IMR-90 (cell line): ENCODE measurements around the gene DICER1. TPM values are rescaled to one million over a fixed set of nuclear protein-coding genes. Genes with fewer than 3 reads are reported as not detected.

Source experiments
- ATAC-seq: fragments of 200-7000 bp; cut with Tn5 transposase; 2 replicates; pipeline ENCODE4 v1.9.1; 2020; ENCODE audit warnings: low read depth, mild to moderate bottlenecking, moderate library complexity
- BruUV-seq: library from RNA; stranded (reverse); fragments of 400-500 nt; replicated peaks from 2 replicates; lab custom pipeline; 2021; lab: Mats Ljungman, UMichigan
- CTCF ChIA-PET: fragments of 300-600 bp; formaldehyde crosslinking; extraction: SDS; loops from one replicate; lab custom pipeline; 2021; ENCODE audit warnings: antibody characterized with exemption; lab: Yijun Ruan, JAX
- POLR2A ChIA-PET: fragments of 300-600 bp; sonication (Branson Sonifier 250); formaldehyde crosslinking; loops from one replicate; lab custom pipeline; 2022; ENCODE audit warnings: antibody characterized with exemption; ENCODE audit not compliant: unreplicated experiment; lab: Charles Lee
- DNase-seq: peaks from one replicate; pipeline ENCODE4 v3.0.0; 2013
- H2AFZ ChIP-seq: replicated peaks from 2 replicates; pipeline ENCODE3; 2013; ENCODE audit warnings: low read length, mild to moderate bottlenecking; ENCODE audit not compliant: poor library complexity
- H2AK5ac ChIP-seq: 2 replicates; pipeline ENCODE4 v1.6.1; 2013; ENCODE audit warnings: low read depth, low read length, inconsistent platforms
- H2AK9ac ChIP-seq: replicated peaks from 2 replicates; pipeline ENCODE3; 2013; ENCODE audit warnings: mild to moderate bottlenecking, low read depth, low read length, moderate library complexity; ENCODE audit not compliant: poor library complexity
- H2BK120ac ChIP-seq: 2 replicates; pipeline ENCODE4 v1.6.1; 2013; ENCODE audit warnings: low read depth, low read length, inconsistent platforms
- H2BK15ac ChIP-seq: 3 replicates; pipeline ENCODE4 v1.6.1; 2013; ENCODE audit warnings: low read depth, low read length, inconsistent platforms
- H2BK20ac ChIP-seq: 2 replicates; pipeline ENCODE4 v1.6.1; 2013; ENCODE audit warnings: low read depth, mild to moderate bottlenecking, inconsistent platforms, low read length, moderate library complexity
- H2BK5ac ChIP-seq: 2 replicates; pipeline ENCODE4 v1.6.1; 2013; ENCODE audit warnings: mild to moderate bottlenecking, low read depth, low read length, inconsistent platforms; ENCODE audit not compliant: poor library complexity, severe bottlenecking
- H3K14ac ChIP-seq: replicated peaks from 2 replicates; pipeline ENCODE4 v1.6.1; 2013; ENCODE audit warnings: low read depth, low read length, inconsistent platforms
- H3K18ac ChIP-seq: 2 replicates; pipeline ENCODE4 v1.6.1; 2013; ENCODE audit warnings: low read depth, low read length, control low read depth
- H3K23ac ChIP-seq: 2 replicates; pipeline ENCODE4 v1.6.1; 2013; ENCODE audit warnings: low read depth, low read length, inconsistent platforms
- H3K27ac ChIP-seq: 2 replicates; pipeline ENCODE4 v1.5.1; 2013; ENCODE audit warnings: mild to moderate bottlenecking, control low read depth, low read length; ENCODE audit not compliant: insufficient read depth
- H3K27me3 ChIP-seq: 2 replicates; pipeline ENCODE4 v1.6.1; 2013; ENCODE audit warnings: low read length; ENCODE audit not compliant: control insufficient read depth, insufficient read depth
- H3K36me3 ChIP-seq: 2 replicates; pipeline ENCODE4 v1.6.1; 2013; ENCODE audit warnings: low read length, mixed read lengths; ENCODE audit not compliant: control insufficient read depth, insufficient read depth
- H3K4ac ChIP-seq: 2 replicates; pipeline ENCODE4 v1.6.1; 2013; ENCODE audit warnings: low read depth, low read length, inconsistent platforms
- H3K4me1 ChIP-seq: 2 replicates; pipeline ENCODE4 v1.6.1; 2013; ENCODE audit warnings: low read length, mixed read lengths; ENCODE audit not compliant: control insufficient read depth, insufficient read depth
- H3K4me2 ChIP-seq: 2 replicates; pipeline ENCODE4 v1.6.1; 2013; ENCODE audit warnings: low read depth, mild to moderate bottlenecking, control low read depth, low read length, moderate library complexity
- H3K4me3 ChIP-seq: 2 replicates; pipeline ENCODE4 v1.5.1; 2013; ENCODE audit warnings: low read depth, mild to moderate bottlenecking, control low read depth, low read length, moderate library complexity; ENCODE audit not compliant: insufficient read depth
- H3K56ac ChIP-seq: 2 replicates; pipeline ENCODE4 v1.6.1; 2013; ENCODE audit warnings: low read length, inconsistent platforms; ENCODE audit not compliant: insufficient read depth; ENCODE audit errors: extremely low read depth
- H3K79me1 ChIP-seq, 2 experiments: 2 replicates each; pipeline ENCODE4 v1.6.1; 2013; ENCODE audit warnings: low read length in 2 of 2, inconsistent platforms in 1 of 2, low read depth in 1 of 2
- H3K9ac ChIP-seq: 2 replicates; pipeline ENCODE4 v1.6.1; 2013; ENCODE audit warnings: low read depth, low read length, control low read depth
- H3K9me1 ChIP-seq: 2 replicates; pipeline ENCODE4 v1.6.1; 2013; ENCODE audit warnings: low read length, inconsistent platforms; ENCODE audit not compliant: insufficient read depth
- H3K9me3 ChIP-seq: 2 replicates; pipeline ENCODE4 v1.6.1; 2013; ENCODE audit warnings: low read length; ENCODE audit not compliant: control insufficient read depth, insufficient read depth
- H4K20me1 ChIP-seq: 2 replicates; pipeline ENCODE4 v1.6.1; 2013; ENCODE audit warnings: low read length, inconsistent platforms; ENCODE audit not compliant: insufficient read depth
- H4K5ac ChIP-seq: 2 replicates; pipeline ENCODE4 v1.6.1; 2013; ENCODE audit warnings: mild to moderate bottlenecking, low read depth, low read length, control low read depth
- H4K8ac ChIP-seq, 2 experiments: 2 replicates each; pipeline ENCODE4 v1.6.1; 2013; ENCODE audit warnings: low read depth in 2 of 2, low read length in 2 of 2, control low read depth in 1 of 2, inconsistent platforms in 1 of 2
- H4K91ac ChIP-seq: 2 replicates; pipeline ENCODE4 v1.6.1; 2013; ENCODE audit warnings: low read depth, low read length, inconsistent platforms; ENCODE audit not compliant: insufficient read depth
- CEBPB ChIP-seq: IDR thresholded peaks from 2 replicates; pipeline ENCODE4 v1.6.1; 2012; ENCODE audit warnings: low read depth, low read length, improper control_type of control experiment
- CHD1 ChIP-seq: IDR thresholded peaks from 2 replicates; pipeline ENCODE4 v1.6.1; 2012; ENCODE audit warnings: low read depth, low read length, improper control_type of control experiment
- CTCF ChIP-seq: conservative IDR thresholded peaks from 2 replicates; pipeline ENCODE4 v1.5.1; 2012; ENCODE audit warnings: mild to moderate bottlenecking, low read depth, low read length, improper control_type of control experiment
- FOS ChIP-seq: fragments of 150-350 bp; IDR thresholded peaks from 2 replicates; pipeline ENCODE4 v1.6.1; 2016; ENCODE audit warnings: low read depth, low read length
- MAFK ChIP-seq: IDR thresholded peaks from 2 replicates; pipeline ENCODE4 v1.6.1; 2012; ENCODE audit warnings: low read depth, low read length, improper control_type of control experiment
- MAZ ChIP-seq: IDR thresholded peaks from 2 replicates; pipeline ENCODE4 v1.6.1; 2012; ENCODE audit warnings: low read depth, mild to moderate bottlenecking, low read length, improper control_type of control experiment, moderate library complexity, borderline replicate concordance
- MXI1 ChIP-seq: IDR thresholded peaks from 2 replicates; pipeline ENCODE4 v1.6.1; 2012; ENCODE audit warnings: low read depth, mild to moderate bottlenecking, low read length, moderate library complexity, borderline replicate concordance
- NFE2L2 ChIP-seq: fragments of 150-350 bp; IDR thresholded peaks from 2 replicates; pipeline ENCODE4 v1.6.1; 2016; ENCODE audit warnings: low read depth, mild to moderate bottlenecking, low read length
- POLR2A ChIP-seq: IDR thresholded peaks from 2 replicates; pipeline ENCODE4 v1.6.1; 2012; ENCODE audit warnings: mild to moderate bottlenecking, low read depth, low read length
- RAD21 ChIP-seq: IDR thresholded peaks from 2 replicates; pipeline ENCODE4 v1.6.1; 2012; ENCODE audit warnings: low read length, improper control_type of control experiment
- RCOR1 ChIP-seq: IDR thresholded peaks from 2 replicates; pipeline ENCODE4 v1.6.1; 2012; ENCODE audit warnings: mild to moderate bottlenecking, low read length, improper control_type of control experiment; ENCODE audit not compliant: insufficient replicate concordance
- RFX5 ChIP-seq: IDR thresholded peaks from 2 replicates; pipeline ENCODE4 v1.8.0; 2012; ENCODE audit warnings: low read depth, mild to moderate bottlenecking, low read length, moderate library complexity
- SMC3 ChIP-seq: fragments of 150-350 bp; IDR thresholded peaks from 2 replicates; pipeline ENCODE4 v1.6.1; 2016; ENCODE audit warnings: low read depth, mild to moderate bottlenecking, antibody characterized with exemption, low read length, moderate library complexity
- WGBS, 2 experiments: methylation state at CpG; one replicate each; pipeline versions ENCODE4 v1.1.5 to v1.1.7; 2013; ENCODE audit warnings: missing lambda C conversion rate in 2 of 2; ENCODE audit not compliant: insufficient read length in 1 of 2; ENCODE audit errors: extremely low coverage in 2 of 2; 5-methylcytosine and 5-hydroxymethylcytosine counted together
- dilution Hi-C: fragments of 300-500 bp; cut with HindIII; formaldehyde crosslinking; loops from one replicate; pipeline ENCODE4 v1.14.3; 2018; ENCODE audit warnings: low sequenced_read_pairs; ENCODE audit not compliant: unreplicated experiment
- in situ Hi-C: fragments of 300-500 bp; cut with MboI; formaldehyde crosslinking; loops from 3 replicates; pipeline ENCODE4 v1.14.3; 2019; ENCODE audit warnings: low sequenced_read_pairs, inconsistent platforms, mixed read lengths
- intact Hi-C: fragments of 100-400 bp; cut with micrococcal nuclease; formaldehyde crosslinking; loops from 2 replicates; pipeline ENCODE4 v1.10.0; 2022
- polyA plus RNA-seq, 3 experiments: library from polyadenylated mRNA; depleted of rRNA; stranded (reverse); fragments of >200 nt; gene quantifications; 2 replicates each; pipeline ENCODE4 v1.2.3, GENCODE V29; 2012; ENCODE audit warnings: low replicate concordance in 1 of 3
- total RNA-seq: library from RNA; depleted of rRNA; stranded (reverse); fragments of >200 nt; gene quantifications from 2 replicates; pipeline ENCODE4 v1.2.3, GENCODE V29; 2012
- TF ChIP-seq, protein P1 (sequence below): fragments of 150-350 bp; IDR thresholded peaks from 2 replicates; pipeline ENCODE4 v1.6.1; 2017; ENCODE audit warnings: mild to moderate bottlenecking, antibody characterized with exemption, low read length, low read depth
- TF ChIP-seq, protein P2 (sequence below): fragments of 150-350 bp; IDR thresholded peaks from 2 replicates; pipeline ENCODE4 v1.6.1; 2016; ENCODE audit warnings: low read depth, mild to moderate bottlenecking, low read length, moderate library complexity, borderline replicate concordance

DICER1 gene
- total and polyA plus RNA-seq, 2 of the 4 experiments (the other 2 are of a cell fraction) = 9.7 to 49.5 TPM

GRCh38 chr14:95167177-95167576 lies 9.8 kb upstream of the DICER1 start:
- Histone ChIP-seq H4K8ac (no peak overlapping the region), H2AK5ac (no peak overlapping the region), H3K9me1 (no peaks in the 10 kb centered on the region), H3K23ac (no peak overlapping the region), H3K4me2 (no peak overlapping the region), H4K5ac (no peak overlapping the region), H4K20me1 (no peaks in the 10 kb centered on the region), H2BK120ac (no peak overlapping the region), H2AFZ (no peak overlapping the region), H3K18ac (no peak overlapping the region), H2AK9ac (no peak overlapping the region), H3K27ac (no peak overlapping the region), H3K4ac (no peak overlapping the region), H3K79me1 (no peaks in the 10 kb centered on the region), H3K4me1 (no peaks in the 10 kb centered on the region), H3K27me3 (no peaks in the 10 kb centered on the region), H3K9me3 (no peaks in the 10 kb centered on the region), H2BK5ac (no peak overlapping the region), H3K9ac (no peak overlapping the region), H2BK20ac (no peak overlapping the region), H3K56ac (no peak overlapping the region), H2BK15ac (no peak overlapping the region), H3K36me3 (no peaks in the 10 kb centered on the region), H3K14ac (no peak overlapping the region), H4K91ac (no peak overlapping the region), H3K4me3 (no peak overlapping the region)
- intact Hi-C loops = no loop called here
- no peak for ATAC-seq
- in situ Hi-C loops = no loop called here
- CTCF ChIA-PET = no interaction called here
- TF ChIP-seq, protein P1, sequence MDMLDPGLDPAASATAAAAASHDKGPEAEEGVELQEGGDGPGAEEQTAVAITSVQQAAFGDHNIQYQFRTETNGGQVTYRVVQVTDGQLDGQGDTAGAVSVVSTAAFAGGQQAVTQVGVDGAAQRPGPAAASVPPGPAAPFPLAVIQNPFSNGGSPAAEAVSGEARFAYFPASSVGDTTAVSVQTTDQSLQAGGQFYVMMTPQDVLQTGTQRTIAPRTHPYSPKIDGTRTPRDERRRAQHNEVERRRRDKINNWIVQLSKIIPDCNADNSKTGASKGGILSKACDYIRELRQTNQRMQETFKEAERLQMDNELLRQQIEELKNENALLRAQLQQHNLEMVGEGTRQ = no peak
- no peak for TF ChIP-seq POLR2A
- TF ChIP-seq RFX5 = no peak
- no peak for TF ChIP-seq FOS
- TF ChIP-seq CTCF = no peak
- TF ChIP-seq MXI1 = no peak
- TF ChIP-seq CEBPB = no peak
- no peak for TF ChIP-seq SMC3
- no peak for TF ChIP-seq RAD21
- TF ChIP-seq, protein P2, sequence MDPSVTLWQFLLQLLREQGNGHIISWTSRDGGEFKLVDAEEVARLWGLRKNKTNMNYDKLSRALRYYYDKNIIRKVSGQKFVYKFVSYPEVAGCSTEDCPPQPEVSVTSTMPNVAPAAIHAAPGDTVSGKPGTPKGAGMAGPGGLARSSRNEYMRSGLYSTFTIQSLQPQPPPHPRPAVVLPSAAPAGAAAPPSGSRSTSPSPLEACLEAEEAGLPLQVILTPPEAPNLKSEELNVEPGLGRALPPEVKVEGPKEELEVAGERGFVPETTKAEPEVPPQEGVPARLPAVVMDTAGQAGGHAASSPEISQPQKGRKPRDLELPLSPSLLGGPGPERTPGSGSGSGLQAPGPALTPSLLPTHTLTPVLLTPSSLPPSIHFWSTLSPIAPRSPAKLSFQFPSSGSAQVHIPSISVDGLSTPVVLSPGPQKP = no peak
- no peak for TF ChIP-seq NFE2L2
- TF ChIP-seq MAFK = no peak
- no peak for TF ChIP-seq RCOR1
- TF ChIP-seq CHD1 = no peak
- TF ChIP-seq MAZ = no peak
- no peak for DNase-seq
- POLR2A ChIA-PET = no interaction called here
- BruUV-seq = no TSS peak
- no CpG with 5 or more reads among the region's 2 CpGs for WGBS, 2 experiments
- dilution Hi-C loops = no loop called here
